Measurements from ENCODE around the gene UNC13A. TPM values are rescaled to one million over a fixed set of nuclear protein-coding genes. Genes with fewer than 3 reads are reported as not detected.

UNC13A gene
- total RNA-seq, 2 donors from 2014 or later, result 1.3 to 2.6 TPM

GRCh38 chr19:17620696-17621095, 67.5 kb downstream of the UNC13A start:
- intact Hi-C loops (cut with DNase I), result no loop called here
- H3K9me3 ChIP-seq, result peaks cover 0 to 13% (median 0%) of the 10 kb centered on the region in 3 donors
- no peak for DNase-seq
- H3K36me3 ChIP-seq (replicated peaks in 1 of 2; ENCODE audit: insufficient read depth in 1 of 2, low read depth in 2 of 2), result no peaks in the 10 kb centered on the region
- no peak overlapping the region for H3K4me3 ChIP-seq
- TF ChIP-seq, protein P1, sequence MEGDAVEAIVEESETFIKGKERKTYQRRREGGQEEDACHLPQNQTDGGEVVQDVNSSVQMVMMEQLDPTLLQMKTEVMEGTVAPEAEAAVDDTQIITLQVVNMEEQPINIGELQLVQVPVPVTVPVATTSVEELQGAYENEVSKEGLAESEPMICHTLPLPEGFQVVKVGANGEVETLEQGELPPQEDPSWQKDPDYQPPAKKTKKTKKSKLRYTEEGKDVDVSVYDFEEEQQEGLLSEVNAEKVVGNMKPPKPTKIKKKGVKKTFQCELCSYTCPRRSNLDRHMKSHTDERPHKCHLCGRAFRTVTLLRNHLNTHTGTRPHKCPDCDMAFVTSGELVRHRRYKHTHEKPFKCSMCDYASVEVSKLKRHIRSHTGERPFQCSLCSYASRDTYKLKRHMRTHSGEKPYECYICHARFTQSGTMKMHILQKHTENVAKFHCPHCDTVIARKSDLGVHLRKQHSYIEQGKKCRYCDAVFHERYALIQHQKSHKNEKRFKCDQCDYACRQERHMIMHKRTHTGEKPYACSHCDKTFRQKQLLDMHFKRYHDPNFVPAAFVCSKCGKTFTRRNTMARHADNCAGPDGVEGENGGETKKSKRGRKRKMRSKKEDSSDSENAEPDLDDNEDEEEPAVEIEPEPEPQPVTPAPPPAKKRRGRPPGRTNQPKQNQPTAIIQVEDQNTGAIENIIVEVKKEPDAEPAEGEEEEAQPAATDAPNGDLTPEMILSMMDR (IDR thresholded peaks at IDR 0.05), result no peak
- TF ChIP-seq POLR2A (IDR thresholded peaks at IDR 0.05), result no peak
- ATAC-seq, result no peak
- H3K27me3 ChIP-seq, result no peaks in the 10 kb centered on the region
- no peaks in the 10 kb centered on the region for H3K4me1 ChIP-seq
- no peak overlapping the region for H3K27ac ChIP-seq
- WGBS, 2 donors, result 78% methylated on average over 1 of the region's 1 CpG; no CpG with 5 or more reads in 1 of the 2 donors

DNA sequence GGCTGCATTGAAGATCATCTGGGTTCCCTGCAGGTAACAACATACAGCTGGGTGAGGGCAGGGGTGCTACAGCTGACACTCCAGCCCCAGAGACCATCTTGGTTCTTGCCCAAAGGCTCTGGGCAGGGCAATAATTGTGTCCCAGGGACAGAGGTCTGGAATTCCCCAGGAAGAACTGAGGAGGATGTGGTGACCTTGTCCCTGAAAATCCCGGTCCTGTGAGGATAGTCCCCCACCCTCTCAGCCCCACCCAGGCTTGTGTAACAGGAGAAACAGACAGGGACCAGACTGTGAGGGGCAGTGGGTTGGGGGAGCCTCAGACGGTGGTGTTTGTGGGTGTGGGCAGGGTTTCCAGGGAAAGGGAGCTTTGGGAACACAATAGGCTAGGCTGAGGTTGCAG, 69.2 kb downstream of the UNC13A start:
- Histone ChIP-seq H3K36me3 (replicated peaks in 1 of 2; ENCODE audit: insufficient read depth in 1 of 2, low read depth in 2 of 2) (no peaks in the 10 kb centered on the region), H3K27ac (no peak overlapping the region), H3K9me3 (peaks cover 0 to 13% (median 0%) of the 10 kb centered on the region in 3 donors), H3K27me3 (no peaks in the 10 kb centered on the region), H3K4me3 (no peak overlapping the region), H3K4me1 (no peaks in the 10 kb centered on the region)
- TF ChIP-seq, protein P1 (IDR thresholded peaks at IDR 0.05), result no peak
- no peak for TF ChIP-seq POLR2A (IDR thresholded peaks at IDR 0.05)
- DNase-seq (no peak), ATAC-seq (no peak)
- WGBS, 2 donors, result 0% methylated on average over 1 to 2 of the region's 2 CpGs
- intact Hi-C loops (cut with DNase I), result loop anchor here (10.0 kb wide), 1 partner anchor 156 kb away; no protein-coding TSS in a partner anchor

GRCh38 chr19:17618281-17618903, 69.8 kb downstream of the UNC13A start:
- DNase-seq (no peak), ATAC-seq (no peak)
- Histone ChIP-seq H3K27me3 (no peaks in the 10 kb centered on the region), H3K4me3 (no peak overlapping the region), H3K9me3 (peaks cover 0 to 13% (median 0%) of the 10 kb centered on the region in 3 donors), H3K36me3 (replicated peaks in 1 of 2; ENCODE audit: insufficient read depth in 1 of 2, low read depth in 2 of 2) (no peaks in the 10 kb centered on the region), H3K4me1 (no peaks in the 10 kb centered on the region), H3K27ac (no peak overlapping the region)
- TF ChIP-seq, protein P1 (IDR thresholded peaks at IDR 0.05), result no peak
- intact Hi-C loops (cut with DNase I), result loop anchor here (10.0 kb wide), 1 partner anchor 156 kb away; no protein-coding TSS in a partner anchor
- WGBS, 2 donors, result 70 to 72% methylated on average over 6 to 7 of the region's 7 CpGs

GRCh38 chr19:17617807-17618192, 70.4 kb downstream of the UNC13A start:
- TF ChIP-seq, protein P1 (IDR thresholded peaks at IDR 0.05), result no peak
- no peak for TF ChIP-seq POLR2A (IDR thresholded peaks at IDR 0.05)
- Histone ChIP-seq H3K9me3 (peaks cover 0 to 13% (median 0%) of the 10 kb centered on the region in 3 donors), H3K4me1 (no peaks in the 10 kb centered on the region), H3K27ac (no peak overlapping the region), H3K4me3 (no peak overlapping the region), H3K27me3 (no peaks in the 10 kb centered on the region), H3K36me3 (replicated peaks in 1 of 2; ENCODE audit: insufficient read depth in 1 of 2, low read depth in 2 of 2) (no peaks in the 10 kb centered on the region)
- ATAC-seq (no peak), DNase-seq (no peak)
- WGBS, 2 donors, result 69 to 81% methylated on average over 4 to 7 of the region's 7 CpGs
- intact Hi-C loops (cut with DNase I), result loop anchor here (10.0 kb wide), 1 partner anchor 157 kb away; no protein-coding TSS in a partner anchor
